ENCODE results near the gene RUNDC3A. TPM values are rescaled to one million over a fixed set of nuclear protein-coding genes. Genes with fewer than 3 reads are reported as not detected.

Gene RUNDC3A
- total and polyA plus RNA-seq, 2 of the 8 experiments (the other 6 are each of a cell fraction or from before 2014, with no cell fraction given), result 6.4 to 13.8 TPM

GRCh38 chr17:44272321-44272951 is 36.0 kb upstream of the RUNDC3A start:
- Histone ChIP-seq H3K4ac (replicated peaks; ENCODE audit: insufficient read length, low read depth, low read length) (no peak overlapping the region), H3K4me1 (replicated peaks in 1 of 4; ENCODE audit: control insufficient read depth in 3 of 4, insufficient read depth in 4 of 4, low read length in 3 of 4) (peaks cover 0 to 9% (median 3%) of the 10 kb centered on the region in 4 experiments; a peak in 4 of 7 replicates), H4K20me1 (replicated peaks in 1 of 2; ENCODE audit: control insufficient read depth in 1 of 2, insufficient read depth in 2 of 2, low read length in 2 of 2) (no peaks in the 10 kb centered on the region), H3K23me2 (ENCODE audit: low read depth, low read length) (no peaks in the 10 kb centered on the region), H3K56ac (replicated peaks; ENCODE audit: insufficient read length, low read depth, low read length) (no peak overlapping the region), H4K91ac (replicated peaks; ENCODE audit: insufficient read length, low read length) (peak overlapping the region; percentile 17), H3K23ac (ENCODE audit: insufficient read length) (no peak overlapping the region), H3K79me1 (ENCODE audit: low read depth, low read length) (no peaks in the 10 kb centered on the region), H2BK15ac (ENCODE audit: low read length) (no peak overlapping the region; the same call in 1 of the 2 replicates), H3K27me3 (replicated peaks in 1 of 4; ENCODE audit: control insufficient read depth in 3 of 4, extremely low read depth in 1 of 4, insufficient read depth in 3 of 4, low read length in 3 of 4) (no peaks in the 10 kb centered on the region), H2BK12ac (ENCODE audit: low read depth, low read length) (peak overlapping the region; percentile 84; the same call in 1 of the 2 replicates), H3K79me2 (ENCODE audit: control insufficient read depth in 1 of 2, insufficient read depth in 2 of 2, low read length in 2 of 2) (no peaks in the 10 kb centered on the region), H4K5ac (ENCODE audit: insufficient read length, low read depth, low read length) (no peak overlapping the region), H3K14ac (ENCODE audit: insufficient read length) (no peak overlapping the region), H2BK120ac (replicated peaks; ENCODE audit: low read depth, low read length) (no peak overlapping the region), H2AK5ac (ENCODE audit: low read depth, low read length) (0 out of 2 replicates have a peak overlapping the region, but pooled peaks have one; percentile 39), H3K4me3 (ENCODE audit: extremely low read depth in 1 of 4, insufficient read depth in 2 of 4, low read depth in 3 of 4, low read length in 4 of 4) (no peak overlapping the region), H3K4me2 (ENCODE audit: insufficient read depth in 1 of 2, low read depth in 2 of 2, low read length in 2 of 2) (no peak overlapping the region), H2AFZ (ENCODE audit: low read length) (0 out of 2 replicates have a peak overlapping the region, but pooled peaks have one; percentile 9), H3K36me3 (ENCODE audit: control insufficient read depth in 2 of 4, insufficient read depth in 4 of 4, low read length in 3 of 4) (no peaks in the 10 kb centered on the region), H3K27ac (ENCODE audit: low read depth, low read length) (no peak overlapping the region), H2BK20ac (ENCODE audit: low read length) (no peak overlapping the region), H3K9ac (replicated peaks in 1 of 4; ENCODE audit: extremely low read depth in 1 of 4, low read depth in 3 of 4, low read length in 3 of 4) (no peak overlapping the region), H2BK5ac (ENCODE audit: low read depth, low read length) (0 out of 2 replicates have a peak overlapping the region, but pooled peaks have one; percentile 26), H4K8ac (ENCODE audit: extremely low read depth, insufficient read depth, low read length) (peak overlapping the region; percentile 75; the same call in 1 of the 2 replicates), H3K18ac (ENCODE audit: extremely low read depth, low read length) (no peak overlapping the region), H3K9me3 (ENCODE audit: insufficient read depth in 2 of 2, low read depth in 1 of 2, low read length in 1 of 2) (no peaks in the 10 kb centered on the region)
- no peak for DNase-seq (ENCODE audit: low read depth in 1 of 2, low spot score in 2 of 2)
- CTCF ChIA-PET (ENCODE audit: partially characterized antibody), result interaction anchor here (1.2 to 2.5 kb wide), 4 partner anchors 8 to 79 kb away, joined by 4 to 7 read pairs (median 6); no protein-coding TSS in a partner anchor
- FAIRE-seq, result no peak
- WGBS, 2 experiments (ENCODE audit: extremely low coverage in 1 of 2, insufficient coverage in 1 of 2, insufficient read length in 1 of 2, insufficient replicate concordance in 2 of 2, low coverage in 1 of 2, low lambda C conversion rate in 2 of 2, missing lambda C conversion rate in 1 of 2), result 92% methylated on average over 13 of the region's 13 CpGs; no CpG with 5 or more reads in 1 of the 2 experiments
- POLR2A ChIA-PET (ENCODE audit: partially characterized antibody), result interaction anchor here (0.7 kb wide), 1 partner anchor 39 kb away, joined by 3 read pairs; no protein-coding TSS in a partner anchor
- TF ChIP-seq EZH2 (IDR thresholded peaks at IDR 0.05; ENCODE audit: low read depth, low read length, severe bottlenecking) (no peak), FOSL1 (IDR thresholded peaks at IDR 0.05; ENCODE audit: insufficient read depth, low read depth, low read length) (no peak), KDM4A (IDR thresholded peaks at IDR 0.05; ENCODE audit: low read depth, low read length, severe bottlenecking) (no peak), ZNF274 (IDR thresholded peaks at IDR 0.05; ENCODE audit: borderline replicate concordance, extremely low read depth, low read length) (no peak), GABPA (IDR thresholded peaks at IDR 0.05; ENCODE audit: borderline replicate concordance, insufficient read depth, low read length) (no peak), SIX5 (IDR thresholded peaks at IDR 0.05; ENCODE audit: low read depth, low read length) (no peak), CBX5 (IDR thresholded peaks at IDR 0.05; ENCODE audit: low read depth, low read length) (no peak)
- TF ChIP-seq, protein P1, sequence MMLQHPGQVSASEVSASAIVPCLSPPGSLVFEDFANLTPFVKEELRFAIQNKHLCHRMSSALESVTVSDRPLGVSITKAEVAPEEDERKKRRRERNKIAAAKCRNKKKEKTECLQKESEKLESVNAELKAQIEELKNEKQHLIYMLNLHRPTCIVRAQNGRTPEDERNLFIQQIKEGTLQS (IDR thresholded peaks at IDR 0.05; ENCODE audit: insufficient read depth, low read depth, low read length), result no peak
- TF ChIP-seq, protein P2, sequence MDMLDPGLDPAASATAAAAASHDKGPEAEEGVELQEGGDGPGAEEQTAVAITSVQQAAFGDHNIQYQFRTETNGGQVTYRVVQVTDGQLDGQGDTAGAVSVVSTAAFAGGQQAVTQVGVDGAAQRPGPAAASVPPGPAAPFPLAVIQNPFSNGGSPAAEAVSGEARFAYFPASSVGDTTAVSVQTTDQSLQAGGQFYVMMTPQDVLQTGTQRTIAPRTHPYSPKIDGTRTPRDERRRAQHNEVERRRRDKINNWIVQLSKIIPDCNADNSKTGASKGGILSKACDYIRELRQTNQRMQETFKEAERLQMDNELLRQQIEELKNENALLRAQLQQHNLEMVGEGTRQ (IDR thresholded peaks at IDR 0.05; ENCODE audit: low read length), result no peak
